K562 (cell line): Measurements from ENCODE around the gene TERB1. TPM values are rescaled to one million over a fixed set of nuclear protein-coding genes. Genes with fewer than 3 reads are reported as not detected.

Source experiments
- ARID2 ChIP-seq: fragments of 450-650 bp; IDR thresholded peaks from 2 replicates; pipeline ENCODE4 v1.6.1; 2017; ENCODE audit warnings: antibody characterized with exemption, mild to moderate bottlenecking
- IRF9 ChIP-seq: fragments of 450-650 bp; IDR thresholded peaks from 2 replicates; pipeline ENCODE4 v1.6.1; 2016; ENCODE audit warnings: missing biosample characterization, missing genetic modification characterization
- SMAD2 ChIP-seq: fragments of 150-350 bp; IDR thresholded peaks from 2 replicates; pipeline ENCODE4 v1.6.1; 2014; ENCODE audit warnings: low read depth, mild to moderate bottlenecking, low read length
- ZNF124 ChIP-seq: sonication (generic); formaldehyde crosslinking; IDR thresholded peaks from 2 replicates; pipeline ENCODE4 v1.8.1; 2022; ENCODE audit warnings: missing genetic modification reagents
- ZNF23 ChIP-seq: fragments of 250-450 bp; sonication (Bioruptor Pico); IDR thresholded peaks from 2 replicates; pipeline ENCODE4 v1.4.0; 2020; ENCODE audit warnings: mild to moderate bottlenecking
- polyA plus RNA-seq, 8 experiments: library from polyadenylated mRNA; depleted of rRNA in 4 of 8; stranded (reverse) in 5 of 8; unstranded in 3 of 8; fragments of >200 nt; fragmentation: Nextera tagmentation in 2 of 8; fragmentation: Illumina TruSeq in 1 of 8; extraction: Ambion mirVana in 2 of 8; extraction: Trizol in 1 of 8; gene quantifications; 2 replicates each; pipeline versions ENCODE4 v1.2.1 to v1.2.3, GENCODE V29; 2011 to 2014; ENCODE audit warnings: inconsistent platforms in 1 of 8, missing spikeins in 1 of 8
- total RNA-seq, 7 experiments: library from RNA; depleted of rRNA in 6 of 7; stranded (reverse); fragments of >200 nt in 6 of 7; fragmentation: Illumina TruSeq in 2 of 7; extraction: Trizol in 2 of 7; gene quantifications; 2 replicates each; pipeline versions ENCODE4 v1.2.1 to v1.2.3, GENCODE V29; 2011 to 2021; ENCODE audit warnings: low replicate concordance in 1 of 7
- TF ChIP-seq, protein P1 (sequence below): fragments of 200-800 bp; sonication (Bioruptor generic); IDR thresholded peaks from 2 replicates; pipeline ENCODE4 v1.6.1; 2016; ENCODE audit warnings: missing genetic modification characterization, missing compliant biosample characterization

The TERB1 gene
- total and polyA plus RNA-seq, 9 of the 15 experiments (the other 6 are each of a cell fraction or from before 2014, with no cell fraction given): not detected

- TF ChIP-seq, protein P1, sequence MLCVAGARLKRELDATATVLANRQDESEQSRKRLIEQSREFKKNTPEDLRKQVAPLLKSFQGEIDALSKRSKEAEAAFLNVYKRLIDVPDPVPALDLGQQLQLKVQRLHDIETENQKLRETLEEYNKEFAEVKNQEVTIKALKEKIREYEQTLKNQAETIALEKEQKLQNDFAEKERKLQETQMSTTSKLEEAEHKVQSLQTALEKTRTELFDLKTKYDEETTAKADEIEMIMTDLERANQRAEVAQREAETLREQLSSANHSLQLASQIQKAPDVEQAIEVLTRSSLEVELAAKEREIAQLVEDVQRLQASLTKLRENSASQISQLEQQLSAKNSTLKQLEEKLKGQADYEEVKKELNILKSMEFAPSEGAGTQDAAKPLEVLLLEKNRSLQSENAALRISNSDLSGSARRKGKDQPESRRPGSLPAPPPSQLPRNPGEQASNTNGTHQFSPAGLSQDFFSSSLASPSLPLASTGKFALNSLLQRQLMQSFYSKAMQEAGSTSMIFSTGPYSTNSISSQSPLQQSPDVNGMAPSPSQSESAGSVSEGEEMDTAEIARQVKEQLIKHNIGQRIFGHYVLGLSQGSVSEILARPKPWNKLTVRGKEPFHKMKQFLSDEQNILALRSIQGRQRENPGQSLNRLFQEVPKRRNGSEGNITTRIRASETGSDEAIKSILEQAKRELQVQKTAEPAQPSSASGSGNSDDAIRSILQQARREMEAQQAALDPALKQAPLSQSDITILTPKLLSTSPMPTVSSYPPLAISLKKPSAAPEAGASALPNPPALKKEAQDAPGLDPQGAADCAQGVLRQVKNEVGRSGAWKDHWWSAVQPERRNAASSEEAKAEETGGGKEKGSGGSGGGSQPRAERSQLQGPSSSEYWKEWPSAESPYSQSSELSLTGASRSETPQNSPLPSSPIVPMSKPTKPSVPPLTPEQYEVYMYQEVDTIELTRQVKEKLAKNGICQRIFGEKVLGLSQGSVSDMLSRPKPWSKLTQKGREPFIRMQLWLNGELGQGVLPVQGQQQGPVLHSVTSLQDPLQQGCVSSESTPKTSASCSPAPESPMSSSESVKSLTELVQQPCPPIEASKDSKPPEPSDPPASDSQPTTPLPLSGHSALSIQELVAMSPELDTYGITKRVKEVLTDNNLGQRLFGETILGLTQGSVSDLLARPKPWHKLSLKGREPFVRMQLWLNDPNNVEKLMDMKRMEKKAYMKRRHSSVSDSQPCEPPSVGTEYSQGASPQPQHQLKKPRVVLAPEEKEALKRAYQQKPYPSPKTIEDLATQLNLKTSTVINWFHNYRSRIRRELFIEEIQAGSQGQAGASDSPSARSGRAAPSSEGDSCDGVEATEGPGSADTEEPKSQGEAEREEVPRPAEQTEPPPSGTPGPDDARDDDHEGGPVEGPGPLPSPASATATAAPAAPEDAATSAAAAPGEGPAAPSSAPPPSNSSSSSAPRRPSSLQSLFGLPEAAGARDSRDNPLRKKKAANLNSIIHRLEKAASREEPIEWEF (CRISPR knock-in tag): no peak
- TF ChIP-seq SMAD2 (no peak), ARID2 (no peak), ZNF124 (CRISPR knock-in tag) (no peak), ZNF23 (CRISPR knock-in tag) (no peak), IRF9 (tag) (no peak)
Measured at GRCh38 chr16:66834746-66835145, 33.4 kb upstream of the TERB1 start (continued).
